H7 (cell line): ENCODE results near the gene ASAP2. TPM values are rescaled to one million over a fixed set of nuclear protein-coding genes. Genes with fewer than 3 reads are reported as not detected.

Source experiments
- DNase-seq: peaks from one replicate; pipeline ENCODE4 v3.0.0; 2012
- H3K27me3 ChIP-seq: 2 replicates; pipeline ENCODE4 v1.6.0; 2011; ENCODE audit warnings: mild to moderate bottlenecking, low read length; ENCODE audit not compliant: control insufficient read depth, insufficient read depth
- H3K36me3 ChIP-seq: replicated peaks from 2 replicates; pipeline ENCODE4 v1.5.1; 2011; ENCODE audit warnings: low read length; ENCODE audit not compliant: control insufficient read depth, insufficient read depth
- H3K4me3 ChIP-seq: 2 replicates; pipeline ENCODE4 v1.5.1; 2011; ENCODE audit warnings: low read depth, mild to moderate bottlenecking, control low read depth, low read length, moderate library complexity; ENCODE audit not compliant: insufficient read depth
- total RNA-seq: library from RNA; depleted of rRNA; stranded (reverse); fragments of >200 nt; shearing (Covaris generic); gene quantifications from 2 replicates; pipeline ENCODE4 v1.2.3, GENCODE V29; 2014

ASAP2 gene
- total RNA-seq, 1 experiment from 2014 or later: 5.2 TPM

GRCh38 chr2:9170458-9171130 lies 36.0 kb upstream of the ASAP2 start:
- no peak for DNase-seq
- Histone ChIP-seq H3K36me3 (no peaks in the 10 kb centered on the region), H3K27me3 (no peaks in the 10 kb centered on the region), H3K4me3 (no peak overlapping the region)

- Histone ChIP-seq H3K36me3 (no peaks in the 10 kb centered on the region), H3K27me3 (no peaks in the 10 kb centered on the region), H3K4me3 (no peak overlapping the region)
- no peak for DNase-seq
Observed at GRCh38 chr2:9174771-9175437, 31.7 kb upstream of the ASAP2 start.

- no peaks in the 10 kb centered on the region for H3K27me3 ChIP-seq
- no peak for DNase-seq
- H3K36me3 ChIP-seq: no peaks in the 10 kb centered on the region
- no peak overlapping the region for H3K4me3 ChIP-seq
Observed at GRCh38 chr2:9178110-9178903, 28.3 kb upstream of the ASAP2 start.

DNA sequence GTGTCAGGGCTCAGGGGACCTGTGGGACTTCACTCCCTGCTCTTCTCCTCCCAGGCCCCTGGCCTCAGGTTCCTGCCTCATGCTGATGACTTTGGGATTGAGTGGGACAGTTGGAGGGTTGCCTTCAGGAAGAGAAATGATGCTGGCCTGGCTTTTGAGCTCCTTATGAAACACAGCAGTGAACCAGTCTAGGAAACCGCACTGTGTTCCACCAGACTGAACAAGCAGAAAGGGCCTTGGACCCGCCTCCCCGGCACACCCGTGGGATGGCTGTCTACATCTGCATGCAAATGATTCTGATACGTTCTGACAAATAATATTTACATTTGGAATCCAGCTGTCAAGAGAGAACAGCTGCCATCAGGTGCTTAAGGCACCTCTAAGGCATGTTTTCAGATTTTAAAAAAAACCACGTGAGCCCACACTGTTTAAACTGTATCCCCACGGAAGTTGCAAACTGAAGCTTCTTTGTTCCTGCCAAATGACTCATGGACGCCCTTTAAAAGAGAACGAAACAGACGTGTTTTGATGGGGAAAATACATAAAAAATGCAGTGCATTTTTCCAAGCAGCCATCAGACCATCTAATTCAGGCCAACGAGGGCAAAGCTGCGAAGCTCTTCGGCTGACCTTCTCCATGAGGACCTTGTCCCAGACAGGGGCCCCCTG lies 27.6 kb upstream of the ASAP2 start:
- no peak for DNase-seq
- Histone ChIP-seq H3K4me3 (no peak overlapping the region), H3K27me3 (no peaks in the 10 kb centered on the region), H3K36me3 (no peaks in the 10 kb centered on the region)

DNA sequence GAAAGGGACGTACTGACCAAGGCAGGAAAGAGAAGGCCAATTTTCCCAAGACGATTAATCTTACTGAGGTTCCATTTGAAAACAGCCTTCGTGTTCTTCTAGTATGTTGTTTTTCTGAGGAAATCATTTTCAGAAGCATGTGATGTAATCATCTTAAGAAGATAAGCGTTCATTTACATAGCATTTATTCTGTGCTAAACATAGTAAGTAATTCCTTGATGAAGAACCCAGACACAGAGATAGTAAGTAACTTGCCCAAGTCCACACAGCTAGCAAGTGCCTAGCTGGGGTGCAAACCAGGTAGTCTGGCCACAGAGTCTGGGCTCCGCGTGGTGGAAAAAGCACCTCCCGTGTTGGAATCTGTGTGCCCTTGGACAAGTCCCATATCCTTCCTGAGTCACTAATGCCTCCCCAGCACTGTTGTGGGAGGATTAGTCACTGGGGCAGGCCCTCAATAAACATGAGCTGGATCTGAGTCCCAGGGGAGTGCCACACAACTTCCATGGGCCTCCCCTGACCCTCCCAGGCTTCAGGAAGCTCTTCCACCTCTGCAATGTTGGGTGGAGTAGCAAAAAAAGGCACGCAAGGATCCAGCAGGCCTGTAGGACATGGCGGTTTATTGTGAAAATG lies 26.9 kb upstream of the ASAP2 start:
- no peak overlapping the region for H3K4me3 ChIP-seq
- H3K27me3 ChIP-seq: no peaks in the 10 kb centered on the region
- H3K36me3 ChIP-seq: no peaks in the 10 kb centered on the region
- no peak for DNase-seq

DNA sequence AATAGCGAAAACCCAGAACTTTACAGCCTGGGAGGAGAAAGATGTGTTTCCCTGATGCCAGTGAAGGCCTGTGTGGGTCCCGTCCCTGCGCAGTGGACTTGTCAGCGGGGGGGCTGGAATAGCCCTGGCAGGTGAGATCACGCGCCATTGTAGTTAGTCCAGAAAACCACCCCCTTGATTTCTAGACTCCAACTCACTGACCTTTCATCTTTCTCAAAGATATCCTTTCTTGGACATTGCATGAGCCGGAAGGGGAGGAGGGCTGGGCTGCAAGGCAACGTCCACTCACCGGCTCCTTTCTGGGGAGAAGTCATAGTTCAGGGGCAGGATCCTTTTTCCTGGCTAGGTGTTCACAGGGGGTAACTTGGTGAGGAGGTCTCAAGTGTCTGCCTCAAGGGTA lies 22.3 kb upstream of the ASAP2 start:
- Histone ChIP-seq H3K4me3 (no peak overlapping the region), H3K36me3 (no peaks in the 10 kb centered on the region), H3K27me3 (no peaks in the 10 kb centered on the region)
- DNase-seq: no peak

GRCh38 chr2:9187620-9188214 lies 18.9 kb upstream of the ASAP2 start:
- Histone ChIP-seq H3K27me3 (no peaks in the 10 kb centered on the region), H3K36me3 (no peaks in the 10 kb centered on the region), H3K4me3 (no peak overlapping the region)
- DNase-seq: no peak

DNA sequence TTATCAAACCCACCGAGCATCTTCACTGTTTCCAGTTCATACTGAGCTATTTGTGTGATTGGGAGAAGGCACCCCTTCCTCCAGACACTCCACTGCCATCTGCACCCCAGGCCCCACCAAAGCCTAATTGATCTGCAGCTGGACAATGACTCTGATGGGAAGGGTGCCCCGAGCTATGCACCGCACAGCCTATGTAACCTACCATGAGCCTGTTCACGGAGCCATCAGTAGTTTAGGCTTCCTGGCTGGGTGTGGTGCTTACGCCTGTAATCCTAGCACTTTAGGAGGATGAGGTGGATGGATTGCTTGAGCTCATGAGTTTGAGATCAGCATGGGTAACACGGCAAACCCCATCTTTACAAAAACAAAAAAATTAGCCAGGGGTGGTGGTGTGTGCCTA lies 17.8 kb upstream of the ASAP2 start:
- Histone ChIP-seq H3K4me3 (no peak overlapping the region), H3K36me3 (no peaks in the 10 kb centered on the region), H3K27me3 (no peaks in the 10 kb centered on the region)
- no peak for DNase-seq

- H3K27me3 ChIP-seq: no peaks in the 10 kb centered on the region
- H3K36me3 ChIP-seq: no peaks in the 10 kb centered on the region
- H3K4me3 ChIP-seq: no peak overlapping the region
- no peak for DNase-seq
Observed at GRCh38 chr2:9189901-9190300, 16.7 kb upstream of the ASAP2 start.

DNA sequence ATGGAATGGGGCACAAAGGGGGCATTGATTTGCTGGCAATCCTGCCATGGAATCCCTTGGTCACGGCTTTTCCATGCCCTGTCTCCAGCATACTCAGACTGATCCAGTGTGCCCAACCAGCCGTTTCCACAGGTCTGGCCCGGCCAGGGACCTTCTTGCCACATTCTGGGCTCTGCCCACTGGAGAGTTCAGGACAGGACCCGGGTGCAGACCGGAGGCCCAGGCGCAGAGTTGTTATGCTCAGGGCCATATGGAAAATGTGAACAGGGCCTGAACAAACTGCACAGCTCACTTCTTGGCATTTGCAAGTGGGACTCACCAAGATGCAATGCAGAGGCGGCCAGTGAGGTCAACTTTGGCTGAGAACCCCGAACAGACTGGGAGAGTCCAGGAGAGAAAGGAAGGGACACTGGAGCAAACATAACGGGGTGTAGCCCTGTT lies 15.6 kb upstream of the ASAP2 start:
- DNase-seq: peak; percentile 75
- no peaks in the 10 kb centered on the region for H3K36me3 ChIP-seq
- no peak overlapping the region for H3K4me3 ChIP-seq
- H3K27me3 ChIP-seq: no peaks in the 10 kb centered on the region

DNA sequence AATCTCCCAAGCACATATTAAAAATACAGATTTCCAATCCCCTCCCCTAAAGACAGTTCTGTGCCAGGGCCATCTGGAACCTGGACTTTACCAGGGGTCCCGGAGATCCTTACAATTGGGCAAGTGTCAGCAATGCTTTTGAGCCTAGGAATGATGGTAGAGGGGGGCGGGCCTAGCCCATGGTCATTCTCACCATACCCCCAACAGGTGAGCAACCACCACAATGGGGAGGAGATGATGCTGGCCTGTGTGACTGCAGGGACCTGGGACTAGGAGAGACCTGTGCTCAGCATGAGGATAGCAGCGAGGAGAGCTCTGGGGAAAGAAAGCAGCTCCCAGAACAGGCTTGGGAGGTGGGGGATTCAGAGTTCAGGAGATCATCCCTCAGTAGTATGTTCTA lies 13.9 kb upstream of the ASAP2 start:
- no peak for DNase-seq
- Histone ChIP-seq H3K36me3 (no peaks in the 10 kb centered on the region), H3K27me3 (no peaks in the 10 kb centered on the region), H3K4me3 (no peak overlapping the region)

DNA sequence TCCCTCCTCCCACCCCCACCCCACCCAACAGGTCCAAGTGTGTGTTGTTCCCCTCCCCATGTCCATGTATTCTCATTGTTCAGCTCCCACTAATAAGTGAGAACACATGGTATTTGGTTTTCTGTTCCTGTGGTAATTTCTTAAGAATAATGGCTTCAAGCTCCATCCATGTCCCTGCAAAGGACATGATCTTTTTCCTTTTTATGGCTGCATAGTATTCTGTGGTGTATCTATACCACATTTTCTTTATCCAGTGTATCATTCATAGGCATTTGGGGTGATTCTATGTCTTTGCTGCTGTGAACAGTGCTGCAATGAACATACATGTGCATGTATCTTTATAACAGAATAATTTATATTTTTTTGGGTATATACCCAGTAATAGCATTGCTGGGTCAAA lies 12.3 kb upstream of the ASAP2 start:
- Histone ChIP-seq H3K4me3 (no peak overlapping the region), H3K27me3 (no peaks in the 10 kb centered on the region), H3K36me3 (no peaks in the 10 kb centered on the region)
- DNase-seq: no peak

DNA sequence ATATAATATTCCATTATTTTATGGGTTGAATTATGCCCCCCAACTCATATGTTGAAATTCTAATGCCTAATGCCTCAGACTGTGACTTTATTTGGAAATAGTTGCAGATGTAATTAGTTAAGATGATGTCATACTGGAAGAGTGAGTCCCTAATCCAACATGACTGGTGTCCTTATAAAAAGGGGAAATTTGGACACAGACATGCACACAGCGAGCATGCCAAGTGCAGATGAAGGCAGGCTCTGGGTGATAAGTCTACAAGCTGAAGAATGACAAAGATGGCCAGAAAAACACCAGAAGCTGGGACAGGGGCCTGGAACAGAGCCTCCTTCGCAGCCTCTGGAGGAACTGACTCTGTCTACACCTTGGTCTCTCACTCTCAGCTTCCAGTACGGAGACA lies 10.0 kb upstream of the ASAP2 start:
- Histone ChIP-seq H3K4me3 (no peak overlapping the region), H3K36me3 (no peaks in the 10 kb centered on the region), H3K27me3 (no peaks in the 10 kb centered on the region)
- no peak for DNase-seq

DNA sequence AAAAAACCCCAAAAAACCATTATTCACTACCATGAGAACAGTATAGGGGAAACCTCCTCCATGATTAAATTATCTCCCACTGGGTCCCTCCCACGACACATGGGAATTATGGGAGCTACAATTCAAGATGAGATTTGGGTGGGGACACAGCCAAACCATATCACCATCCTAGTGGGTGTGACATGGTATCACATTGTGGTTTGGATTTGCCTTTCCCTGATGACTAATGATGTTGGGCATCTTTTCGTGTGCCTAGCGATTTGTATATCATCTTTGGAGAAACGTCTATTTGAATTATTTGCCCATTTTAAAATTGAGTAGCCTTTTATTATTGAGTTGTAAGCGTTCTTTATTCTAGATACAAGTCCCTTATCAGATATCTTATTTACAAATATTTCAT lies 8.7 kb upstream of the ASAP2 start:
- no peaks in the 10 kb centered on the region for H3K36me3 ChIP-seq
- no peaks in the 10 kb centered on the region for H3K27me3 ChIP-seq
- H3K4me3 ChIP-seq: no peak overlapping the region
- DNase-seq: no peak
